Measurements from ENCODE around the gene SGSH.

- TF ChIP-seq ZNF362 (tag by site-specific recombination; IDR thresholded peaks at IDR 0.05) (no peak), CTCF (tag by site-specific recombination; IDR thresholded peaks at IDR 0.05) (no peak), PBX3 (CRISPR knock-in tag; IDR thresholded peaks at IDR 0.05) (no peak), SCRT1 (tag by site-specific recombination; IDR thresholded peaks at IDR 0.05; ENCODE audit: borderline replicate concordance) (peak; percentile 41; the same call in 1 of the 2 replicates), ZNF37A (tag by site-specific recombination; IDR thresholded peaks at IDR 0.05) (no peak), GLI2 (tag by site-specific recombination; IDR thresholded peaks at IDR 0.05; ENCODE audit: borderline replicate concordance, low read depth) (no peak), ZNF274 (IDR thresholded peaks at IDR 0.05; ENCODE audit: low read length) (no peak), ZNF274 (tag by site-specific recombination; IDR thresholded peaks at IDR 0.05; ENCODE audit: borderline replicate concordance) (no peak)
Measured at GRCh38 chr17:80198144-80198661, 21.9 kb downstream of the SGSH start.

All from HEK293 (cell line).